Vagina (tissue), 2 donors: ENCODE results near the gene GTF2A1. TPM values are rescaled to one million over a fixed set of nuclear protein-coding genes. Genes with fewer than 3 reads are reported as not detected.

Source experiments
- DNase-seq, 2 donors: peaks; one replicate each; pipeline ENCODE4 v3.0.0-alpha.2; 2017; ENCODE audit errors: extremely low spot score in 2 of 2
- H3K27ac ChIP-seq: fragments of 200-600 bp; sonication (generic); one replicate; pipeline ENCODE4 v1.5.1; 2019
- H3K27me3 ChIP-seq: fragments of 200-600 bp; sonication (generic); one replicate; pipeline ENCODE4 v1.5.1; 2019
- H3K36me3 ChIP-seq, 2 donors: fragments of 200-600 bp; sonication (generic); one replicate each; pipeline ENCODE4 v1.5.1; 2017 to 2019
- H3K4me1 ChIP-seq: fragments of 200-600 bp; sonication (generic); one replicate; pipeline ENCODE4 v1.5.1; 2019
- H3K4me3 ChIP-seq, 2 donors: fragments of 200-600 bp; sonication (generic); 1 replicate in 1 of 2; 2 replicates in 1 of 2; pipeline ENCODE4 v1.5.1; 2016 to 2019
- H3K9me3 ChIP-seq: fragments of 200-600 bp; sonication (generic); one replicate; pipeline ENCODE4 v1.5.1; 2019
- POLR2A ChIP-seq, 2 donors: fragments of 450-650 bp; IDR thresholded peaks; one replicate each; pipeline ENCODE4 v1.6.1; 2017; ENCODE audit warnings: antibody characterized with exemption in 2 of 2, mild to moderate bottlenecking in 2 of 2, moderate library complexity in 2 of 2
- POLR2AphosphoS5 ChIP-seq, 2 donors: sonication (generic); formaldehyde crosslinking; IDR thresholded peaks; one replicate each; pipeline ENCODE4 v1.9.0; 2017; ENCODE audit warnings: antibody characterized with exemption in 2 of 2, mild to moderate bottlenecking in 2 of 2, low read depth in 1 of 2; ENCODE audit not compliant: insufficient read depth in 1 of 2
- intact Hi-C: fragments of 100-400 bp; cut with DNase I; formaldehyde crosslinking; loops from one replicate; pipeline ENCODE4 v1.15.1; 2023
- total RNA-seq: library from RNA; depleted of rRNA; stranded (reverse); fragments of >200 nt; gene quantifications from one replicate; pipeline ENCODE4 v1.2.3, GENCODE V29; 2016
- TF ChIP-seq, protein P1 (sequence below), 3 experiments: fragments of 450-650 bp in 2 of 3; fragments of 200-600 bp in 1 of 3; sonication (generic) in 1 of 3; IDR thresholded peaks; one replicate each; pipeline ENCODE4 v1.5.1; 2017 to 2019; ENCODE audit warnings: antibody characterized with exemption in 3 of 3, mild to moderate bottlenecking in 2 of 3, moderate library complexity in 2 of 3

GTF2A1 gene
- total RNA-seq, 1 donor from 2014 or later: 21.6 TPM

GRCh38 chr14:81161088-81161487 is 59.7 kb downstream of the GTF2A1 start:
- intact Hi-C loops: no loop called here
- H3K4me3 ChIP-seq: no peak overlapping the region
- H3K27me3 ChIP-seq: no peaks in the 10 kb centered on the region
- H3K9me3 ChIP-seq: no peaks in the 10 kb centered on the region
- H3K4me1 ChIP-seq: no peaks in the 10 kb centered on the region
- no peaks in the 10 kb centered on the region for H3K36me3 ChIP-seq
- TF ChIP-seq POLR2A (IDR thresholded peaks at IDR 0.05) (no peak), POLR2AphosphoS5 (IDR thresholded peaks at IDR 0.05; ENCODE audit: insufficient read depth in 1 of 2, low read depth in 1 of 2) (no peak)
- TF ChIP-seq, protein P1, sequence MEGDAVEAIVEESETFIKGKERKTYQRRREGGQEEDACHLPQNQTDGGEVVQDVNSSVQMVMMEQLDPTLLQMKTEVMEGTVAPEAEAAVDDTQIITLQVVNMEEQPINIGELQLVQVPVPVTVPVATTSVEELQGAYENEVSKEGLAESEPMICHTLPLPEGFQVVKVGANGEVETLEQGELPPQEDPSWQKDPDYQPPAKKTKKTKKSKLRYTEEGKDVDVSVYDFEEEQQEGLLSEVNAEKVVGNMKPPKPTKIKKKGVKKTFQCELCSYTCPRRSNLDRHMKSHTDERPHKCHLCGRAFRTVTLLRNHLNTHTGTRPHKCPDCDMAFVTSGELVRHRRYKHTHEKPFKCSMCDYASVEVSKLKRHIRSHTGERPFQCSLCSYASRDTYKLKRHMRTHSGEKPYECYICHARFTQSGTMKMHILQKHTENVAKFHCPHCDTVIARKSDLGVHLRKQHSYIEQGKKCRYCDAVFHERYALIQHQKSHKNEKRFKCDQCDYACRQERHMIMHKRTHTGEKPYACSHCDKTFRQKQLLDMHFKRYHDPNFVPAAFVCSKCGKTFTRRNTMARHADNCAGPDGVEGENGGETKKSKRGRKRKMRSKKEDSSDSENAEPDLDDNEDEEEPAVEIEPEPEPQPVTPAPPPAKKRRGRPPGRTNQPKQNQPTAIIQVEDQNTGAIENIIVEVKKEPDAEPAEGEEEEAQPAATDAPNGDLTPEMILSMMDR (IDR thresholded peaks at IDR 0.05): no peak
- no peak overlapping the region for H3K27ac ChIP-seq
- no peak for DNase-seq

DNA sequence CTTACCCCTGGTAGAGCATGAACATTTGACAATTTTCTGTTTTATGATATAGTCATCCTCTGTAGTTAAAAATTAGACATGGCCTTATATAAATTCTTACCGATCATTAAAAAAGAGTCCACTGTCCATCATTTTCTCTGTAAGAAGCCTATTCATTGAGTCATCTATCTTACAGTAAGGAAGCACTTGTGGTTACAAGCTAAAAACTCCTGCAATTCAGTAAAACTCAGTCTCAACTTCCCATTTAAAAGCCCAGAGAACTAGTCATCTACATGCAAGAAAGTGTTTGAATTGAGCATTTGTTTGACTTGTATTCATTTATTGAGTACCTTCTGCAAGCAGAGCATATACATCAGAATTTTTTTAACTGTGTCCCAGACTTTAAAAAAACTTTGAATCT is 63.3 kb downstream of the GTF2A1 start:
- no peak for DNase-seq
- Histone ChIP-seq H3K27me3 (no peaks in the 10 kb centered on the region), H3K4me1 (no peaks in the 10 kb centered on the region), H3K9me3 (no peaks in the 10 kb centered on the region), H3K27ac (no peak overlapping the region), H3K4me3 (no peak overlapping the region), H3K36me3 (no peaks in the 10 kb centered on the region)
- intact Hi-C loops: no loop called here
- TF ChIP-seq POLR2AphosphoS5 (IDR thresholded peaks at IDR 0.05; ENCODE audit: insufficient read depth in 1 of 2, low read depth in 1 of 2) (no peak), POLR2A (IDR thresholded peaks at IDR 0.05) (no peak)
- TF ChIP-seq, protein P1 (IDR thresholded peaks at IDR 0.05): no peak

GRCh38 chr14:81153187-81153586 is 67.6 kb downstream of the GTF2A1 start:
- no peak for TF ChIP-seq POLR2AphosphoS5 (IDR thresholded peaks at IDR 0.05; ENCODE audit: insufficient read depth in 1 of 2, low read depth in 1 of 2)
- TF ChIP-seq, protein P1 (IDR thresholded peaks at IDR 0.05): no peak
- no peak for TF ChIP-seq POLR2A (IDR thresholded peaks at IDR 0.05)
- H3K4me3 ChIP-seq: no peak overlapping the region
- no peaks in the 10 kb centered on the region for H3K9me3 ChIP-seq
- H3K27ac ChIP-seq: no peak overlapping the region
- H3K27me3 ChIP-seq: no peaks in the 10 kb centered on the region
- no peak for DNase-seq
- H3K36me3 ChIP-seq: no peaks in the 10 kb centered on the region
- intact Hi-C loops: no loop called here
- H3K4me1 ChIP-seq: no peaks in the 10 kb centered on the region

DNA sequence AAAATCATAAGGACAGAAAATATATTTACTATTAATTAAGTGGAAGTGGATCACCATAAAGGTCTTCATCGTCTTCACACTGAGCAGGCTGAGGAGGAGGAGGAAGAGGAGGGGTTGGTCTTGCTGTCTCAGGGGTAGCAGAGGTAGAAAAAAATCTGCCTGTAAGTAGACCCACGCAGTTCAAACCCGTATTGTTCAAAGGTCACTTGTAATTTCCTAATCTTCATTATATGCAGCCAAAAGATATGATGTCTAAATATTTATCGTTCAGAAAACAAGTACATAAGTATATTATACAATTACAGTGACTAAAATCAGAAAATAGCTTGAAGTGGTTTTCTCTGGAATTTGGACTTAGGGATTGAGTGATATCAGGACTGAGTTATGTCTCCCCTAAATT is 72.1 kb downstream of the GTF2A1 start:
- intact Hi-C loops: no loop called here
- DNase-seq: no peak
- TF ChIP-seq, protein P1 (IDR thresholded peaks at IDR 0.05): no peak
- TF ChIP-seq POLR2AphosphoS5 (IDR thresholded peaks at IDR 0.05; ENCODE audit: insufficient read depth in 1 of 2, low read depth in 1 of 2): no peak
- no peak for TF ChIP-seq POLR2A (IDR thresholded peaks at IDR 0.05)
- H3K36me3 ChIP-seq: no peaks in the 10 kb centered on the region
- no peak overlapping the region for H3K27ac ChIP-seq
- no peak overlapping the region for H3K4me3 ChIP-seq
- H3K27me3 ChIP-seq: no peaks in the 10 kb centered on the region
- H3K9me3 ChIP-seq: no peaks in the 10 kb centered on the region
- H3K4me1 ChIP-seq: peaks cover 6% of the 10 kb centered on the region

- intact Hi-C loops: no loop called here
- no peak for DNase-seq
- Histone ChIP-seq H3K27ac (no peak overlapping the region), H3K4me3 (no peak overlapping the region), H3K36me3 (no peaks in the 10 kb centered on the region), H3K4me1 (peaks cover 6% of the 10 kb centered on the region), H3K27me3 (no peaks in the 10 kb centered on the region), H3K9me3 (no peaks in the 10 kb centered on the region)
- TF ChIP-seq, protein P1 (IDR thresholded peaks at IDR 0.05): no peak
- no peak for TF ChIP-seq POLR2A (IDR thresholded peaks at IDR 0.05)
- TF ChIP-seq POLR2AphosphoS5 (IDR thresholded peaks at IDR 0.05; ENCODE audit: insufficient read depth in 1 of 2, low read depth in 1 of 2): no peak
These were observed 73.4 kb downstream of the GTF2A1 start for GRCh38 chr14:81147140-81147897.
